Spleen (tissue), 7 donors: ENCODE results near the gene TNFSF8.

Source experiments
- POLR2A ChIP-seq, 3 donors: fragments of 450-650 bp; IDR thresholded peaks; one replicate each; pipeline ENCODE4 v1.5.1; 2017; ENCODE audit warnings: antibody characterized with exemption in 3 of 3, mild to moderate bottlenecking in 1 of 3
- POLR2AphosphoS5 ChIP-seq, 3 donors: sonication (generic); formaldehyde crosslinking; IDR thresholded peaks; one replicate each; pipeline ENCODE4 v1.5.1; 2017; ENCODE audit warnings: antibody characterized with exemption in 3 of 3
- TF ChIP-seq, protein P1 (sequence below), 11 experiments: fragments of 200-600 bp in 7 of 11; fragments of 450-650 bp in 4 of 11; sonication (generic) in 4 of 11; IDR thresholded peaks in 8 of 11; conservative IDR thresholded peaks in 3 of 11; 1 replicate in 7 of 11; 2 replicates in 4 of 11; pipeline versions ENCODE4 v1.4.0 to v1.8.0; 2016 to 2021; ENCODE audit warnings: antibody characterized with exemption in 11 of 11, inconsistent platforms in 4 of 11, mild to moderate bottlenecking in 1 of 11
- donor health status: DM: no; HTN: no; CAD: no; lungs with moderate emphysema.
- donor health status: DM: no; HTN: no; CAD: no.
- donor health status: DM: no; HTN: no; CAD: no.

DNA sequence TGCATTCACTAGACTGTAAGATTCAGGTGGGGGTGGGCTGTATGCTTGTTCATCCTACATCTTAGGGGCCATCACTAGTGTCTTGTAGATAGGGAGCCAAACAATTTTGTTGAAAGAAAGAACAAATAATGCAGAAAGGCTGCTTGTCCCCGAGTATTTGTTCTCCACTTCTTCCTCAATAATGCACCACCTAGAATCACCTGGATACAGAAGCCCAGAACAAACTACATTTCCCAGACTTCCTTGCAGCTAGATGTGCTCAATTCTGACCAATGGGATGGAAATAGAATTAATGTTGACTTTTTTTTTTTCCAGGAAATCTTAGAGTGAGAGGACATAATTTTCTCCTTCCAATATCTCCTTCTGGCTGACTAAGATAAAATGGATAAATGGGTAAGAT is 38.9 kb upstream of the TNFSF8 start:
- TF ChIP-seq, protein P1, sequence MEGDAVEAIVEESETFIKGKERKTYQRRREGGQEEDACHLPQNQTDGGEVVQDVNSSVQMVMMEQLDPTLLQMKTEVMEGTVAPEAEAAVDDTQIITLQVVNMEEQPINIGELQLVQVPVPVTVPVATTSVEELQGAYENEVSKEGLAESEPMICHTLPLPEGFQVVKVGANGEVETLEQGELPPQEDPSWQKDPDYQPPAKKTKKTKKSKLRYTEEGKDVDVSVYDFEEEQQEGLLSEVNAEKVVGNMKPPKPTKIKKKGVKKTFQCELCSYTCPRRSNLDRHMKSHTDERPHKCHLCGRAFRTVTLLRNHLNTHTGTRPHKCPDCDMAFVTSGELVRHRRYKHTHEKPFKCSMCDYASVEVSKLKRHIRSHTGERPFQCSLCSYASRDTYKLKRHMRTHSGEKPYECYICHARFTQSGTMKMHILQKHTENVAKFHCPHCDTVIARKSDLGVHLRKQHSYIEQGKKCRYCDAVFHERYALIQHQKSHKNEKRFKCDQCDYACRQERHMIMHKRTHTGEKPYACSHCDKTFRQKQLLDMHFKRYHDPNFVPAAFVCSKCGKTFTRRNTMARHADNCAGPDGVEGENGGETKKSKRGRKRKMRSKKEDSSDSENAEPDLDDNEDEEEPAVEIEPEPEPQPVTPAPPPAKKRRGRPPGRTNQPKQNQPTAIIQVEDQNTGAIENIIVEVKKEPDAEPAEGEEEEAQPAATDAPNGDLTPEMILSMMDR (IDR thresholded peaks at IDR 0.05 in 8 of 11, conservative IDR thresholded peaks at IDR 0.05 in 3 of 11), result no peak
- TF ChIP-seq POLR2AphosphoS5 (IDR thresholded peaks at IDR 0.05) (no peak), POLR2A (IDR thresholded peaks at IDR 0.05) (no peak)
